ENCODE results near the gene AMACR.
"Not testable (repeated sequence)": the region's sequence is repeated elsewhere in the genome, so short reads cannot be mapped to it uniquely, and the experiment has no call there.

The AMACR gene

GRCh38 chr5:34035756-34036155 is 27.9 kb upstream of the AMACR start:
- no peak for DNase-seq

DNA sequence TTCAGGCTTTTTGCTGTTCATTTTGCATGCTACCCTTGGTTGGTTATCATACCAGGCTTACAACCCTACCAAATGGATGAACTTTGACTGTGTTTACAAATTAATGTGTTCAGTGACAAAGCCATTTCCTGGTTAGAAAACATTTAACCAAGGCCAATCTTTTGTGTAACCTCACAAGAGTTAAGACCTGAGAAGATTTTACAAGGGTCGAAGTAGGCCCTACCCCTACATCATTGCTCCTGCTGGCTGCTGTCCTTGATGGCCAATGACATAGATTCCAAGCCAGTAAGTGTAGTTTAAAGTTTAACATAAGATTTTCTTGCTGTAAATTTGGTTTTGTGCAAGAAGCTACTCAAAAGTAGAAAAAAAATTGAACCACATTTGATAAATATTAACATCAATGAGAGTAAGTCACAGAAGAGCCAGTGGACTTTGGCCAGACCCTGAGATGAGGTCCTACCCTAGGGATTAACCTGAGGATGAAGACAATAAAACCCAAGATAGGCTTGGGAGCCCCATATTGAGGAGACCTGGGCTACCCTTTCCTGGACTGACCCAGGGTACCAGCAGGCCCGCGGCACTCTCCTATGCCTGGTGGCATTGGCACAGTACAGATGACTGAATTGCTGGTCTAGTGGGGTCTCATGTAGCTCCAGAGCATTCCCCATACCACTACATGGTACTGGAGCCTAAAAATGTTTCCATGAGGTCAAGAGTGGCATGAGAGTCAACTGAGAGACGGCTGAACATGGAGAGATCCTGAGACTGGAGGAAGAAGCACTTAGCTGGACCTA is 26.9 kb upstream of the AMACR start:
- no peak for DNase-seq

DNA sequence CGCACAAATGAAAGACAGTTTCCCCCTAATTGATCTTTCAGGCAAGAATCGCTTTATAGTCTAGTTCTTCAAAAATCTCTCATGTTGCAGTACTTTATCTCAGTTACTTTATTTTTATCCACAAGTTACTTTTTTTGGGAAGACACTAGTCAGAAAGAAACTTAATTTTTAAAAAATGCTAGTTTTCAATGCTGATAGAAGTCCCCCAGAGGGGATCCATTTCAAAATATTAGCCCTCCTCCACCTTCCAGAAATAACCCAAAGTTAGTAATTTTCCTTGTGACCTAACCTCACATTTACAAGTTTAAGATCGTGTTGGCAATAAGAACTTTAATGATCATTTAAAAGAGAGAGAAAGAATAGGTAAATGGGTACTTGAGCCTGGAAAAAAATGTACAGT is 24.1 kb upstream of the AMACR start:
- no peak for DNase-seq

- no peak for DNase-seq
Measured at GRCh38 chr5:34031117-34031516, 23.3 kb upstream of the AMACR start.

- not testable (repeated sequence) for DNase-seq
Measured at GRCh38 chr5:34030585-34030984, 22.7 kb upstream of the AMACR start.

DNA sequence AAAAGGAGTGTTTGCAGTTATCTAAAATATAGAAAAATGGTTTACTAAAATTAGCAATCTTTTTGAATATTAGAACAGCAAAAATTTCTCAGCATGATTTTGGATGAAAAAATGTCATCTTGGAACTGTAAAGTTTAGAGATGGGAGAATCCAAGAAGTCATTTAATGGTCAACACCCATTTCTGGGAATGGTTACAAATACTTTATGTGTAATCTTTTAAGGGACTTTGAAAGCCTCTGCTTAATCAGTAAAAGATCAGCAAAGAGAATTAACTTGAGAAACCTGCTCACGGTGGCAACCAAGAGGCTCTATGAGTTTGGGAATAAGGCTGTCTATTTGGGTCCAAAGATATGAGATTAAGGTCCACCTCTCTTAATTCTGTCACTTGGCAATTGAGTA is 22.2 kb upstream of the AMACR start:
- DNase-seq: no peak

- DNase-seq: no peak
Measured at GRCh38 chr5:34028349-34028748, 20.5 kb upstream of the AMACR start.

DNA sequence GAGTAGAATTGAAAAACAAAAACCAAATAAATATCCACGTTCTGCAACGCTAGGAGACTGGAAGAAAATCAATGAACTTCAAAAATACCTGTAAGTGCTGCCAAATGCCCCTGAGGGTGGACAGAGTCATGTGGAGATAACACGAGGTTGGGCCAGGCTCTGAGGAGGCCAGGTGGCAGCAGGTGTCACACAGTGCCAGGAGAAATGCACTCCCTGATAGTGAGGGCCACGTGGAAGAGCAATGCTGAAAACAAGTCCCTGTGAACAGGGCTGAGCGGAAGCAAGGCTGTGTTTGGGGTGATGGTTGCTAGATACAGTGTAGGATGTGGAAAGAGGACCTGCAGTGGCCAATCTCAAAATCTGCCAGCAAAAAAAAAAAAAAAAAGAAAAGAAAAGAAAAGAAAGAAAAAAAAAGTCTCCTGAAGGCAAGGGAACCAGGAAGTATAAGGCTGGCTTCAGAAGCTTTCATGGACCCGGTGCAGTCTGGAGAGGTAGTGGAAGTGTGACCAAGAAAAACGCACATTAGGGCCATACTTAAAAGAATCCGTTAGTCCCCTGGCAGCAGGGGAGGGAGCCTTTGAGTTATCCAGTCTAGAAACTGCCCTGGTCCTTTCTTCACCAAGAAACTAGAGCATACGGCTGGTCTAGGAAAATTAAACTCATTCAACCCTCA is 18.4 kb upstream of the AMACR start:
- DNase-seq: no peak

GRCh38 chr5:34022121-34022705 is 14.4 kb upstream of the AMACR start:
- DNase-seq: no peak

GRCh38 chr5:34021334-34021733 is 13.5 kb upstream of the AMACR start:
- DNase-seq: no peak

GRCh38 chr5:34020726-34021125 is 12.9 kb upstream of the AMACR start:
- no peak for DNase-seq

DNA sequence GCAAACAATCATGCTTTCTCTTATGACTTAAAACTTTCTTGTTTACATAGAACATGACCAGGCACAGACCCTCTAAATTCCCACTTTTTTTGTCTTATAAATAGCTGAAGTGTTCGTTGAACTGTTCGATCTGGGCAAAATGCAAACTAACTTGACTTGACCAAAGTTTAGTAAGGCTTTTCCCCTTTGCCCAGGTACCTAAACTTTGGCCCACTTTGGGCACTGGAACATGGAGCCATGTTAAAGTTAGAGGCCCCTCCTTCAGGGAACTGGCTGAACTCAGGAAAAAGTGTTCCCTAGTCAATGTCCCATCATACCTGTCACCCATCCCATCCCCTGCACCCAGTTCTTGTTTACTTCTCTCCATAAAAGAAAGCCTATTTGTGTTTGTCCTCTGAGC is 9.4 kb upstream of the AMACR start:
- no peak for DNase-seq

GRCh38 chr5:34016750-34017149 is 8.9 kb upstream of the AMACR start:
- DNase-seq: no peak

GRCh38 chr5:34016222-34016621 is 8.4 kb upstream of the AMACR start:
- no peak for DNase-seq

DNA sequence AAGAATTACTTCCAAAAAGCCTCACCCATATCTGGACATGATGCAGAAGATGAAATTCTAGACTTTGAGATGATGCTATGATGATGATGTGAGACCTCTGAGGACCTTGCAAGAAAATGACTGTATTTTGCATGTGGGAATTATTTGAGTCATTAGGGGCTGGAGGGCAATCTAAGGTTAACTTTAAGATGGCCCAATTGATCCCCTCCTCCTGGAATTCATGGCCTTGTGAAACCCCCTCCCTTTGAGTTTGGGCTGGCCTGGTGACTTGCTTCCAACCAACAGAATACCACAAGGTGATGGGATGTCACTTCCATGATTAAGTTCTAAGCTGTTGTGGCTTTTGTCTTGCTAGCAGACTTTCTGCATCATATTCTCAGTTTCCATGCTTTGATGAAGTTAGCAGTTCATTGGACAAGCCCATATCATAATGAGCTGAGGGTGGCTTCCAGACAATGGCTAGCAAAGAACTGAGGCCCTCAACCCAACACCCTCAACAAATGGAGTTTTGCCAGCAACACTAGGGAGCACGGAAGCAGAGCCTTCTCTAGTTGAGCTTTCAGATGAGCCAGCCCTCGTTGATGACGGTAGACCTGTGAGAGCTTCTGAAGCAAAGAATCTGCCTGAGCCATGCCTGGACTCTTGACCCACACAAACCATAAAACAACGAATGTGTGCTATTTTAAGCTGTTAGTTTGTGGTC is 7.4 kb upstream of the AMACR start:
- no peak for DNase-seq

DNA sequence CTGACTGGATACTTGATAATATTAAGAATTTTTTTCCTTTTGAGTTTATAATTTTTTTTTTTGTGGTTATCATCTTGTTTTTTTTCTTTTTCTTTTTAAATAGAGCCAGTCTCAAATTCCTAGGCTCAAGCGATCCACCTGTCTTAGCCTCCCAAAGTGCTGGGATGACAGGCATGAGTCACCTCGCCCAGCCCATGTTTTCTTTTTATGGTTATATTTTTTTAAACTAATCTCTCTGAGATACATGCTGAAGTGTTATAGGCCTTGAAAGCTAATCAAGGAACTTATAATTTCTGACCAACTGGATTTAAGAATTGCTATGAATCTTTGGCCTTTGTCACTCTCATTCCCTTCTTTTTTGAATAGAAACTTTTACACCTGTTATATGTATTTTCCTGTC is 6.8 kb upstream of the AMACR start:
- no peak for DNase-seq

GRCh38 chr5:34013547-34013946 is 5.7 kb upstream of the AMACR start:
- DNase-seq: no peak

DNA sequence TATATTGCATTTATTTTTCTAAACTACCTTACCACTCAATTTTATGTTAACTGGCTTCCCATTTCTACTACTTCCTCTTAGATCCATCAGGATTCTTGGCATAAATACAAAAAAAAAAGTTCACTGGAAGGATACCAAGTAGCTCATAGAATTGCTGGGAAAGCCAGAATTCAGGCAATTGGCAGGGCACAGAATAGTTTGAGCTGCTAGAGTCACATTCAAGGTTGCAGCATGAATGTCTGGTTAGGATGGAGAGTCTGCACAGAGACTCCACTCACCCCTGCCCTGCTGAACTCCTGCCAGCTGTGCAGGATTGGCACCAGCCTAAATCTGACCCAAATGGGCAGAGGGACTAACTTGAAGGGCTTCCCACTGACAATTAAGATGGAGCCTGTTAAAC is 4.9 kb upstream of the AMACR start:
- peak; percentile 93 for DNase-seq

DNA sequence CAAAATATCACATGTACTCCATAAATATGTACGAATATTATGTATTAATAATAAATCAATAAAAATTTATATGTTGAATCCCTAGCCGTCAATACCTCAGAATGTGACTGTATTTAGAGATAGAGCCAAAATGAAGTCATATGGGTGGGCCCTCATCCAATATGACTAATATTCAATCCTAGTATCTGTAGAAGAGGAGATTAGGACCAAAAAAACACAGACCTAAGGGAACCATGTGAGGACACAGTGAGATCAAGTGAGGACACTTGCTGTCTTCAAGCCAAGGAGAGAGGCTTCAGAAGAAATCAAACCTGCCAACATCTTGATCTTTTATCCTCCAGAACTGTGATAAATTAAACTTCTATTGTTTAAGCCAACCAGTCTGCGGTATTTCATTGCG is 3.7 kb upstream of the AMACR start:
- peak; percentile 71 for DNase-seq

DNA sequence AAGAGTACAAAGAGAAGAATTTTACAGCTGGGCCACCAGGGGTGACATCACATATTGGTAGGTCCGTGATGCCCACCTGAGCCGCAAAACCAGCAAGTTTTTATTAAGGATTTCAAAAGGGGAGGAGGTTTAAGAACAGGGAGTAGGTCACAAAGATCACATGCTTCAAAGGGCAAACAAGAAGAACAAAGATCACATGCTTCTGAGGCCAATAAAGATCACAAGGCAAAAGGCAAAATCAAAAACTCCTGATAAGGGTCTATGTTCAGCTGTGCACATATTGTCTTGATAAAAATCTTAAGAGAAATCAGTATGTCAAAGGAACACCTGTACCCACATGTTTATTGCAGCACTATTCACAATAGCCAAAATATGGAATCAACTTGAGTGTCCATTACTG is 2.3 kb upstream of the AMACR start:
- DNase-seq: not testable (repeated sequence)

DNA sequence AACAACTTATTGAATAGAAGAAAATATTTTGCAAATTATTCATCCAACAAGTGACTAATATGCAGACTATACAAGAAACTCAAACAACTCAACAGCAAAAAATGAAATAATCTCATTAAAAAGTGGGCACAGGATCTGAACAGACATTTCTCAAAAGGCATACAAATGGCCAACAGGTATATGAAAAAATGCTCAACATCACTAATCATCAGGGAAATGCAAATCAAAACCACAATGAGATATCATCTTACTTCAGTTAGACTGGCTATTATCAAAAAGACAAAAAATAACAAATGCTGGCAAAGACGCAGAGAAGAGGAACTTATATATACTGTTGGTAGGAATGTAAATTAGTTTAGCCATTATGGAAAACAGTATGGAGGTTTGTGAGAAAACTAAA is 1.8 kb upstream of the AMACR start:
- no peak for DNase-seq

GRCh38 chr5:34008802-34009201 is 952 bp upstream of the AMACR start:
- no peak for DNase-seq

GRCh38 chr5:34007201-34007620 is 639 bp downstream of the AMACR start:
- DNase-seq: no peak

DNA sequence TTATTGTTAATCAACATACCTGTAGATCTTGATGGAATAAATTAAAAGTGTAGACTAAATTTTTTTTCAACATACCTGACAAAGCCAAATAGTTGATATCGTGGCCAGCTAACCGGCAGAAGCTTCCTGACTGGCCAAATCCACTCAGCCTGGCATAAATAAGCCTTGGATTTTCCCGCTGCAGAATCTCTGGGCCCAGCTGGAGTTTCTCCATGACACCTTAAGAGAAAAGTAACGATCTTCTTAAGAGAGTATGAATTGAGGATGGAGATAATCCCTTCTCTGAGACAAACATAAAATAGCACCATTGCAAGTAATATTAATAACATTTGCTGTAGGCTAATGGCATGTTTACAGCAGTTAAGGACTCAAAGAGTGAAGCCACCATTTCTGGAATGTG is 2.2 kb downstream of the AMACR start:
- DNase-seq: no peak
